Keratinocyte (primary cell): ENCODE results near the gene NHLRC1.

ENCODE experiments used
- CTCF ChIP-seq, 3 experiments: IDR thresholded peaks in 1 of 3; conservative IDR thresholded peaks in 1 of 3; optimal IDR thresholded peaks in 1 of 3; 2 replicates in 2 of 3; 3 replicates in 1 of 3; pipeline versions ENCODE3 to v1.5.1; 2011; ENCODE audit warnings: low read length in 3 of 3, mild to moderate bottlenecking in 3 of 3, moderate library complexity in 2 of 3, control low read depth in 1 of 3, inconsistent platforms in 1 of 3; ENCODE audit not compliant: insufficient read depth in 2 of 3; ENCODE audit errors: extremely low read depth in 1 of 3
- EZH2 ChIP-seq: IDR thresholded peaks from one replicate; pipeline ENCODE4 v1.6.1; 2012; ENCODE audit warnings: inconsistent platforms, mild to moderate bottlenecking, low read length, moderate library complexity

GRCh38 chr6:18076231-18076630, 46.2 kb downstream of the NHLRC1 start:
- TF ChIP-seq CTCF (optimal IDR thresholded peaks at IDR 0.05 in 1 of 3, IDR thresholded peaks at IDR 0.05 in 1 of 3, conservative IDR thresholded peaks at IDR 0.05 in 1 of 3; ENCODE audit: extremely low read depth in 1 of 3, insufficient read depth in 2 of 3, low read length in 3 of 3) (no peak), EZH2 (no peak)
